ENCODE data around the gene MBD2.

GRCh38 chr18:54162431-54162830 is 62.0 kb downstream of the MBD2 start:
- TF ChIP-seq CTCF (conservative IDR thresholded peaks at IDR 0.05) (no peak), ZFX (IDR thresholded peaks at IDR 0.05) (no peak)
